SK-N-MC (cell line): Measurements from ENCODE around the gene UIMC1.

ENCODE experiments used
- DNase-seq: peaks from one replicate; pipeline ENCODE4 v3.0.0-alpha.2; 2011; ENCODE audit warnings: low read depth, low spot score
- H3K27ac ChIP-seq: fragments of 200-600 bp; sonication (generic); 2 replicates; pipeline ENCODE4 v1.5.1; 2016; ENCODE audit warnings: mixed run types
- H3K36me3 ChIP-seq: fragments of 200-600 bp; sonication (generic); 2 replicates; pipeline ENCODE4 v1.6.1; 2017; ENCODE audit warnings: antibody characterized with exemption, low read length, mixed read lengths; ENCODE audit not compliant: insufficient read depth
- H3K4me3 ChIP-seq: fragments of 200-600 bp; sonication (generic); 2 replicates; pipeline ENCODE4 v1.5.1; 2016
- H3K9ac ChIP-seq: fragments of 200-600 bp; sonication (generic); 2 replicates; pipeline ENCODE4 v1.8.0; 2017; ENCODE audit warnings: mixed run types, mixed read lengths; ENCODE audit not compliant: insufficient read length
- H3K9me3 ChIP-seq: fragments of 200-600 bp; sonication (generic); 2 replicates; pipeline ENCODE4 v1.6.1; 2017; ENCODE audit warnings: low read depth, mild to moderate bottlenecking, antibody characterized with exemption, low read length, moderate library complexity, mixed read lengths
- EZH2 ChIP-seq: fragments of 200-600 bp; sonication (generic); IDR thresholded peaks from one replicate; pipeline ENCODE4 v1.6.1; 2017; ENCODE audit warnings: antibody characterized with exemption
- FOXP2 ChIP-seq: optimal IDR thresholded peaks from 2 replicates; pipeline ENCODE3; 2011; ENCODE audit warnings: mild to moderate bottlenecking, moderate library complexity; ENCODE audit not compliant: insufficient read depth; ENCODE audit errors: extremely low read length, control extremely low read depth
- POLR2AphosphoS5 ChIP-seq: IDR thresholded peaks from 2 replicates; pipeline ENCODE4 v1.6.1; 2012; ENCODE audit warnings: mild to moderate bottlenecking, low read depth, low read length, borderline replicate concordance

UIMC1 gene

DNA sequence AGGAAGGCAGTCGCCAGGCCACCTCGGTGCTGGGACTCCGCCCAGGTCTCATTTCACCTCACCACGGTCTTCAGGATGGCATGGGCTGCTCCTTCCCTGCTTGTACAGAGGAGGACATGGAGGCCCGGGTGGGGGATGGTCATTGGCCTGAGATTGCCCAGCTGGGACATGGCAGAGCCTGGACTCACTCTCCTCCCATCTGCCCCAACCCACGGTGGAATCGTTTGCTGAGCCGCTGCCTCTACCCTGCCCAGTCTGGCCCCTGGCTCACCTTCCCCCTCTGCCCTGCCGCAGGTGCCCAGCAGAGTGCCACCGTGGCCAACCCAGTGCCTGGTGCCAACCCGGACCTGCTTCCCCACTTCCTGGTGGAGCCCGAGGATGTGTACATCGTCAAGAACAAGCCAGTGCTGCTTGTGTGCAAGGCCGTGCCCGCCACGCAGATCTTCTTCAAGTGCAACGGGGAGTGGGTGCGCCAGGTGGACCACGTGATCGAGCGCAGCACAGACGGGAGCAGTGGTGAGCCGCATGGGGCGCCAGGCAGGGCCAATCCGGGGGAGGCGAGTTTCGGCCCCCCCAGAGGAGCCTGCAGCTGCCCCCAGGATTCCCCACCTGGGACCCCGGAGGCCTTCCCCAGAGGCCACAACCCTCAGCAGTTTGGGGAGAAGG, 144.1 kb downstream of the UIMC1 start:
- Histone ChIP-seq H3K27ac (no peak overlapping the region), H3K9me3 (no peaks in the 10 kb centered on the region), H3K4me3 (no peak overlapping the region), H3K36me3 (no peaks in the 10 kb centered on the region), H3K9ac (no peak overlapping the region)
- TF ChIP-seq POLR2AphosphoS5 (no peak), EZH2 (no peak), FOXP2 (no peak)
- no peak for DNase-seq

- Histone ChIP-seq H3K27ac (no peak overlapping the region), H3K9ac (no peak overlapping the region)
- no peak for DNase-seq
These were observed 145.3 kb downstream of the UIMC1 start for GRCh38 chr5:176861276-176861675.

DNA sequence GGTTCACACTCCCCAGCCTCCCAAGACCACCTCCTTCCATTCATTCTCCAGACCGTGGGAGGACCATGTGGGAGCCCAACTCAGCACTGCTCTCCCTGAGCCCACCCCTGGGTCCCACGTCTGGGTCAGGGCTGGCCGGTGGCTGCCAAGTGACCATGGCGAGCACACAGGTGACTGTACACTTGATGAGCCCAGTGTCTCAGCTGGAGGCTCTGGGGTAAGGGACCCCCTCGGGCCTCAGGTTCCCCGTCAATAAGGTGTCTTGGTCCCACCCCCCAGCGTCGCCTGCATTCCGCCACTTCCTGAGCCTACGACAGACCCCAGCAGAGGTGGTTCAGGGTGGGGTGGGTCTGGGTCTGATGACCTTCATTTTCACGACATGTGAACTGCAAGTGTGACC, 146.2 kb downstream of the UIMC1 start:
- Histone ChIP-seq H3K27ac (no peak overlapping the region), H3K36me3 (no peaks in the 10 kb centered on the region), H3K4me3 (no peak overlapping the region), H3K9me3 (no peaks in the 10 kb centered on the region), H3K9ac (no peak overlapping the region)
- no peak for DNase-seq
- TF ChIP-seq FOXP2, result no peak
- no peak for TF ChIP-seq POLR2AphosphoS5
- TF ChIP-seq EZH2, result no peak

More at GRCh38 chr5:176861276-176861675, 145.3 kb downstream of the UIMC1 start:
- H3K36me3 ChIP-seq, result no peaks in the 10 kb centered on the region
- no peaks in the 10 kb centered on the region for H3K9me3 ChIP-seq
- H3K4me3 ChIP-seq, result no peak overlapping the region
- no peak for TF ChIP-seq EZH2
- no peak for TF ChIP-seq POLR2AphosphoS5
- no peak for TF ChIP-seq FOXP2

DNA sequence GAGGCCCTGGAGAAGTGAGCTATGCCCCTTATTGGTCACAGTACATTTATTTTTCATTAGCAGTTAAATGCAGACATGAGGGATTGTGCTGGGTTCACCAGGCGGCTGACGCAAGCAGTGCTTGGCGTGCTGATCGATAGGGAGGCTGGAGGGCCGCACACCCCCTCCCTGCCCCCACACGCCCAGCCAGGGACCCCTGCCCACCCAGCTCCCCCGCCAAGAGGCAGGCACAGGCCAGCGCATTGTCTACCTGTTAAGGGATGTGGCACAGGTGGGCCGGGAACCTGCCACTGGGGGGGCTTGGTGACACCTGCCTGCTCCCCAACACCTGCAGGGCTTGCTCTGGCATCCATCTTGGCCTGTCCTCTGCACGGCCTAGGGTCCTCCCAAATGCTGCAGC, 146.7 kb downstream of the UIMC1 start:
- TF ChIP-seq FOXP2 (no peak), POLR2AphosphoS5 (no peak), EZH2 (no peak)
- Histone ChIP-seq H3K9me3 (no peaks in the 10 kb centered on the region), H3K9ac (no peak overlapping the region), H3K27ac (no peak overlapping the region), H3K4me3 (no peak overlapping the region), H3K36me3 (no peaks in the 10 kb centered on the region)
- no peak for DNase-seq

DNA sequence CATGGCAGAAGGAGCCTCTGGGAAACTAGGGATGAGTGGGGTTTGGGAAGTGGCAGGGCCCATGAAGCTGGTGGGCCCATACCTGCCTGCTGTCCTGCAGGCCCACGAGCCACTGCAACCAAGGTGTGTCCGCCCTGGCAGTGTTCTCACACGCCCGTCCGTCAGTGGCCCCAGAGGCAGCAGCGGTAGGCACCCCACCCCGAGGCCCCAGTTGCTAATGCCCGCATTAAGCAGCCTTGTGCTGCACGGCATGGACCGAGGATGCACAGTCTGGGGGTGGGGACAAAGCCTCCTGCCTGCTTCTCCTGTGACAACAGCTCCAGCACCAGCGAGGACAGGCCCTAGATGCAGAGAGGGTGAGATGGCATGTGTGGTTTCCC, 148.7 kb downstream of the UIMC1 start:
- H3K27ac ChIP-seq, result no peak overlapping the region
- H3K4me3 ChIP-seq, result no peak overlapping the region
- no peaks in the 10 kb centered on the region for H3K36me3 ChIP-seq
- no peak overlapping the region for H3K9ac ChIP-seq
- no peak for DNase-seq
- H3K9me3 ChIP-seq, result no peaks in the 10 kb centered on the region
- no peak for TF ChIP-seq EZH2
- no peak for TF ChIP-seq POLR2AphosphoS5
- no peak for TF ChIP-seq FOXP2

DNA sequence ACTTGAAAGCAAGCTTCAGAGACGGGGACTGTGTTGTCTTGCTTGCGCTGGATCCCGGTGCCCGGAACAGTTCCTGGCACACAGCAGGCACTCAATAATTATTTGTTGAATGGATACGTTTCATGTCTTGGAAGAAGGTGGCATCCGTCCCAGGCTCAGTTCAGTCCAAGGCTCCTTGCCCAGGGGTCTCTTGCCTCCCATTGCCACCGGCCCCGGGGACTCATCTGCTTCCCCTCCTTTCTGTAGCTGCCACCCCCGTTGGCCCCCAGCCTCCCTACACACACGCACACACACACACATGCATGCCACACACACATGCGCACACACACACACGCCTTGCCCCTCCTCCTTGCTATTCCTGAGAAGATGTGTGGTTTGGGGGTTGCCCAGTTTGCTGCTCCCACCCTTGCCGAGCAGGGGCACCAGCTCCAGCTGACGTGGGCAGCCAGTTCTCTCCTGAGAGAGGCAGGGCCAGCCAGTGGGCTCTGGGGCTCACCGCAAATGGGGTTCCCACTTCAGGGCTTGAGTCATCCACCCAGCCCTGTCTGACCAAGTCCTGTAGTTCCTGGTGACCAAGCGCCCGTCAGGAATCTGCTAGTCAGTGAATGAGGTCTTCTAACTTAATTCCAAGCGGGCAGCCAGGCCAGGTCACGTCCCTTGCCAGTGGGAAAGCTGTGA, 149.2 kb downstream of the UIMC1 start:
- no peak overlapping the region for H3K4me3 ChIP-seq
- H3K27ac ChIP-seq, result no peak overlapping the region
- H3K9ac ChIP-seq, result no peak overlapping the region
- TF ChIP-seq POLR2AphosphoS5 (no peak), EZH2 (no peak), FOXP2 (no peak)
- no peak for DNase-seq
- H3K9me3 ChIP-seq, result no peaks in the 10 kb centered on the region
- no peaks in the 10 kb centered on the region for H3K36me3 ChIP-seq

- no peak overlapping the region for H3K9ac ChIP-seq
- H3K4me3 ChIP-seq, result no peak overlapping the region
- H3K27ac ChIP-seq, result no peak overlapping the region
- H3K9me3 ChIP-seq, result no peaks in the 10 kb centered on the region
- no peak for DNase-seq
- no peaks in the 10 kb centered on the region for H3K36me3 ChIP-seq
- TF ChIP-seq EZH2 (no peak), POLR2AphosphoS5 (no peak), FOXP2 (no peak)
These were observed 149.8 kb downstream of the UIMC1 start for GRCh38 chr5:176856746-176857145.

DNA sequence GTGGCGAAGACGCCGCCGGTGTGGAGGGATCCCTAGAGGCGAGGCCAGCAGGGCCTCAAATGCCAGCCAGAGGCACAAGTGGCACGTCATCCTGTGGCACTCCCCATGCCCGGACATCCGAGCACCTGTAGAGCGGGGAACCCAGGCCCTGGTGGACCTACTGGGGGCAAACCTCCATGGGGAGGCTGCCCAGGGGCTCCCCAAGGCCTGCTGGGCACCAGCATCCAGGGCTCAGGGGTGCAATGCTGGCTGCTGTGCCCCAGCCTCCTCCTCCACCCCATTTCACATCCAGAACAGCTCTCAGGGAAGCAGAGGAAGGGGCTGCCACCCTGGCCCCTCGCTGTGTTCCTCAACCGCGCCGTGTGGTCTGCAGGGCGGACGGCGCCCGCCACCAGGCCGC, 151.0 kb downstream of the UIMC1 start:
- H3K36me3 ChIP-seq, result no peaks in the 10 kb centered on the region
- TF ChIP-seq EZH2 (no peak), FOXP2 (no peak), POLR2AphosphoS5 (no peak)
- DNase-seq, result no peak
- H3K4me3 ChIP-seq, result no peak overlapping the region
- no peaks in the 10 kb centered on the region for H3K9me3 ChIP-seq
- H3K9ac ChIP-seq, result no peak overlapping the region
- H3K27ac ChIP-seq, result no peak overlapping the region
